ENCODE measurements around the gene PALMD. TPM values are rescaled to one million over a fixed set of nuclear protein-coding genes. Genes with fewer than 3 reads are reported as not detected.

The PALMD gene
- total and polyA plus RNA-seq, 2 of the 8 experiments (the other 6 are each of a cell fraction or from before 2014, with no cell fraction given), result not detected

DNA sequence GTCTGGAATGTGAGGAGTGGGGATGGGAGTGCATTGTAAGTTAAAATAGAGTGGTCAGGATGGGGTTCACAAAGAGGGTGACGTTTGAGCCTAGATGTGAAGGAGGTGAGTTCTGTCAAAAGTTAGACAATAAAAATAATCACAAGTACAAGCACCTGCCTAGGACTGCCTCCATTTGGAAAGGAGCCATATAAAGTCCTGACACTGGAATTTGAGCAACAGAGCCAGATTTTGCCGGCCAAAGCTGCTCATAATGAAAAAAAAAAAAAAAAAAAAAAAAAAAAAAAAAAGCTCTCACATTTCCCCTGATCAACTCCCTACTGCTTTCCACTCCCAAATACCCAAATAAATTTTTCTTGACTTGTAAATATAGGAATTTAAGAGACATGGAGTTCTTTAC is 4.1 kb downstream of the PALMD start:
- no peak overlapping the region for H2AK5ac ChIP-seq (ENCODE audit: low read depth, low read length)
- CTCF ChIA-PET (ENCODE audit: partially characterized antibody), result interaction anchor here (0.8 to 1.2 kb wide), 3 partner anchors 24 to 423 kb away, joined by 3 to 4 read pairs (median 3); no protein-coding TSS in a partner anchor
- WGBS, 2 experiments (ENCODE audit: extremely low coverage in 1 of 2, insufficient coverage in 1 of 2, insufficient read length in 1 of 2, insufficient replicate concordance in 2 of 2, low coverage in 1 of 2, low lambda C conversion rate in 2 of 2, missing lambda C conversion rate in 1 of 2), result 52% methylated on average over 2 of the region's 2 CpGs; no CpG with 5 or more reads in 1 of the 2 experiments
- no peak overlapping the region for H3K4ac ChIP-seq (replicated peaks; ENCODE audit: insufficient read length, low read depth, low read length)
- H3K79me1 ChIP-seq (ENCODE audit: low read depth, low read length), result no peaks in the 10 kb centered on the region
- no peaks in the 10 kb centered on the region for H3K27me3 ChIP-seq (replicated peaks in 1 of 4; ENCODE audit: control insufficient read depth in 3 of 4, extremely low read depth in 1 of 4, insufficient read depth in 3 of 4, low read length in 3 of 4)
- no peak overlapping the region for H2AFZ ChIP-seq (ENCODE audit: low read length)
- H3K56ac ChIP-seq (replicated peaks; ENCODE audit: insufficient read length, low read depth, low read length), result no peak overlapping the region
- no peaks in the 10 kb centered on the region for H3K79me2 ChIP-seq (ENCODE audit: control insufficient read depth in 1 of 2, insufficient read depth in 2 of 2, low read length in 2 of 2)
- H4K8ac ChIP-seq (ENCODE audit: extremely low read depth, insufficient read depth, low read length), result no peak overlapping the region
- no peak overlapping the region for H3K4me3 ChIP-seq (ENCODE audit: extremely low read depth in 1 of 4, insufficient read depth in 2 of 4, low read depth in 3 of 4, low read length in 4 of 4)
- H4K91ac ChIP-seq (replicated peaks; ENCODE audit: insufficient read length, low read length), result no peak overlapping the region
- H2BK15ac ChIP-seq (ENCODE audit: low read length), result no peak overlapping the region
- H3K9ac ChIP-seq (replicated peaks in 1 of 4; ENCODE audit: extremely low read depth in 1 of 4, low read depth in 3 of 4, low read length in 3 of 4), result no peak overlapping the region
- no peak overlapping the region for H2BK12ac ChIP-seq (ENCODE audit: low read depth, low read length)
- no peaks in the 10 kb centered on the region for H3K36me3 ChIP-seq (ENCODE audit: control insufficient read depth in 2 of 4, insufficient read depth in 4 of 4, low read length in 3 of 4)
- H3K23me2 ChIP-seq (ENCODE audit: low read depth, low read length), result no peaks in the 10 kb centered on the region
- no peak overlapping the region for H4K5ac ChIP-seq (ENCODE audit: insufficient read length, low read depth, low read length)
- POLR2A ChIA-PET (ENCODE audit: partially characterized antibody), result no interaction called here
- H3K4me1 ChIP-seq (replicated peaks in 1 of 4; ENCODE audit: control insufficient read depth in 3 of 4, insufficient read depth in 4 of 4, low read length in 3 of 4), result peaks cover 5 to 23% (median 16%) of the 10 kb centered on the region in 4 experiments; a peak in 6 of 7 replicates
- H2BK20ac ChIP-seq (ENCODE audit: low read length), result no peak overlapping the region
- no peak overlapping the region for H3K14ac ChIP-seq (ENCODE audit: insufficient read length)
- H3K18ac ChIP-seq (ENCODE audit: extremely low read depth, low read length), result no peak overlapping the region
- H3K23ac ChIP-seq (ENCODE audit: insufficient read length), result no peak overlapping the region
- peak overlapping the region in 1 of 2 experiments; percentile 23; a peak in 1 of 4 replicates for H3K4me2 ChIP-seq (ENCODE audit: insufficient read depth in 1 of 2, low read depth in 2 of 2, low read length in 2 of 2)
- no peak overlapping the region for H2BK5ac ChIP-seq (ENCODE audit: low read depth, low read length)
- no peak for FAIRE-seq
- no peak for DNase-seq (ENCODE audit: low read depth in 1 of 2, low spot score in 2 of 2)
- no peak overlapping the region for H2BK120ac ChIP-seq (replicated peaks; ENCODE audit: low read depth, low read length)
- H3K9me3 ChIP-seq (ENCODE audit: insufficient read depth in 2 of 2, low read depth in 1 of 2, low read length in 1 of 2), result no peaks in the 10 kb centered on the region
- H3K27ac ChIP-seq (ENCODE audit: low read depth, low read length), result no peak overlapping the region
- no peaks in the 10 kb centered on the region for H4K20me1 ChIP-seq (replicated peaks in 1 of 2; ENCODE audit: control insufficient read depth in 1 of 2, insufficient read depth in 2 of 2, low read length in 2 of 2)
- TF ChIP-seq BACH1 (IDR thresholded peaks at IDR 0.05; ENCODE audit: low read length) (no peak), ZNF274 (IDR thresholded peaks at IDR 0.05; ENCODE audit: borderline replicate concordance, extremely low read depth, low read length) (no peak), EGR1 (IDR thresholded peaks at IDR 0.05; ENCODE audit: borderline replicate concordance, low read depth, low read length) (no peak), KDM5A (IDR thresholded peaks at IDR 0.05; ENCODE audit: low read length) (no peak), MAFK (IDR thresholded peaks at IDR 0.05; ENCODE audit: low read depth, low read length) (no peak), RAD21 (IDR thresholded peaks at IDR 0.05 in 1 of 2, conservative IDR thresholded peaks at IDR 0.05 in 1 of 2; ENCODE audit: low read depth in 2 of 2, low read length in 2 of 2) (no peak), NANOG (IDR thresholded peaks at IDR 0.05; ENCODE audit: insufficient read depth, low read depth, low read length, poor library complexity, severe bottlenecking) (no peak), SIX5 (IDR thresholded peaks at IDR 0.05; ENCODE audit: low read depth, low read length) (no peak), SP4 (IDR thresholded peaks at IDR 0.05; ENCODE audit: low read length) (no peak), SRF (IDR thresholded peaks at IDR 0.05; ENCODE audit: low read depth, low read length) (no peak), POLR2AphosphoS5 (IDR thresholded peaks at IDR 0.05; ENCODE audit: low read depth, low read length) (no peak), TAF7 (optimal IDR thresholded peaks at IDR 0.05; ENCODE audit: borderline replicate concordance, low read depth, low read length) (no peak), CBX8 (IDR thresholded peaks at IDR 0.05; ENCODE audit: borderline replicate concordance, low read depth, low read length) (no peak), CHD1 (IDR thresholded peaks at IDR 0.05; ENCODE audit: low read depth, low read length) (no peak)
